GM18526 (cell line): ENCODE measurements around the gene SAMD4A.

ENCODE experiments used
- POLR2A ChIP-seq: IDR thresholded peaks from 3 replicates; pipeline ENCODE4 v1.6.1; 2011; ENCODE audit not compliant: insufficient read length; ENCODE audit errors: extremely low read depth

SAMD4A gene

DNA sequence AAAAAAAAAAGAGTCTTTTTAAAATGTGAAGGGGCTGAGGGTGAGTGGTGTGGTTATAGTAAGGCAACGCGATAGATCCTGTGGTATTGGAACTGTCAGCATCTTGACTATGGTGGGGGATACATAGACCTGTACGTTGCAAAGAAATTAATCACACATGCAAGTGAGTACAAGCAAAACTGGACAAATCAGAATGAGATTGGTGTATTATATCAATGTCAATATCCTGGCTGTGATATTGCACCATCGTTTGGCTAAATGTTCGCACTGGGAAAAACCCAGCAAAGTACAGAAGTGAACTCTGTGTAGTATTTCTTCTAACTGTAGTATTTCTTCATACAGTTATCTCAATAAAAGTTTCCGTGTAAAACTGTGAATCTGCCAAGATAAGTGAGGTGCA is 267.8 kb downstream of the SAMD4A start:
- no peak for TF ChIP-seq POLR2A

DNA sequence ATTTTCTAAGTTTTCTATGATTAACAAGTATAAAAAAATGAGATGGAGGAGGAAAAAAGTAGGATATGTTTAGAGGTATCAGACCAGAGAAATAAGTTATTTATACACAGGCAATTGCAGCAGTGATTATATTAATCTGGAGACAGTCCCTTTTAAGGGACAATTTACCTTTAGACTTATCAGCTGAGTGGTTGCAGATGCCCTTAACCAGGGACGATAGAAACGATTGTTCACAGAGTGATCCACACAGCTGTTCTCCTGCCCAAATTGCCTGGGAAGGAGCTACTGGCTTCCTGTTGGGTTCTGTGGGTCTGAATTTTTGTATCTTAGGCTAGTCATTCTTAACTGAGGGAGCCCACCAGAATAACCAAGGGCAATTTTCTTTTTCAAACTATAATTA is 269.3 kb downstream of the SAMD4A start:
- TF ChIP-seq POLR2A, result no peak

DNA sequence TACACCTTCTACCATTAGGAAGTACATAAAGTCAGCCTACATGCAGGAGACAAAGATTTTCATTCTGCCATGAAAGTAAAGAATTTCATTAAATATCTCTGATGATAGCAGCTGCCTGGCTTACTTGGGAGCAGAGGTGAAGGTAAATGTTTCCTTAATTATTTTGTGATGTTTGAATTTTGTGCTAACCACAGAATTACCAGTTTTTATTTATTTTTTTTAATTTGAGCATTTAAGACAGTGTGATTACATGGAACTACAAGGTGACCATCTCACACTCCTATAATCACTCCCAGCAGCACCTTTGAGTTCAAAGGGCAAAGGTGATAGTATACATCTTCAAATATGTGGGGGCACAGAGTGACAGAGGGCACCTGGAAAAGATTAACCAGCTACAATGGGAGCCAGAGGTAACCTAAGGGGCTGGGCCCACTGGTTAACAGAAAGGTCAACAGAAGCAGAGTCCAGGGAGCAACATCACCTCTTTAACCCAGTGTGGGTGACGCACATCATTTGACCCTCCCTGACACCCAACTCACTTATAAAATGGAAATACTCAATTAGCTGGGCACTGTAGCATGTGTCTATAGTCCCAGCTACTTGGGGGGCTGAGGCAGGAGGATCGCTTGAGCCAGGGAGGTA is 270.7 kb downstream of the SAMD4A start:
- no peak for TF ChIP-seq POLR2A

DNA sequence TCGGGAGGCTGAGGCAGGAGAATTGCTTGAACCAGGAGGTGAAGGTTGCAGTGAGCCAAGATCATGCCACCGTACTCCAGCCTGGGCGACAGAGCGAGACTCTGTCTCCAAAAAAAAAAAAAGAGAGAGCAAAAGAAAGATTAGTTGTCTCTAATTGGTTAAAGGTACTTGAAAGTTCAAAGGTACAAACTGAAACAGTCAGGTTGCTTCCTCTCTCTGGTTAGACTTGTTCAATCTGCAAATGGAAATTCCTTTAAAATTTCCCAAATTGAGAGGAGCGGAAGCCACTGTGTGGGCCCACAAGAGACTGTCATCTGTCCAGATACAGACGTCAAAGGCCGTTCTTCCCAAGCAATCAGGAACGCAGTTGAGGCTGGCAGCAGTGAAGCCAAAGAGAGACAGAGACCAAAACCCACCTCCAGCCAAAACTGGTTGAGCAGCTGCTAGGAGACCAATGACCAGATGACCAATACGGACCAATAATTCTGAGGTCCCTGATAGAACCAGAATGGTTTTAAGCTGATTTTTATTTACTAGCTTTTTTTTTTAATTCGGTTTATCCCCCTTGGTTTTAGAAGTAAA is 272.1 kb downstream of the SAMD4A start:
- TF ChIP-seq POLR2A, result no peak

DNA sequence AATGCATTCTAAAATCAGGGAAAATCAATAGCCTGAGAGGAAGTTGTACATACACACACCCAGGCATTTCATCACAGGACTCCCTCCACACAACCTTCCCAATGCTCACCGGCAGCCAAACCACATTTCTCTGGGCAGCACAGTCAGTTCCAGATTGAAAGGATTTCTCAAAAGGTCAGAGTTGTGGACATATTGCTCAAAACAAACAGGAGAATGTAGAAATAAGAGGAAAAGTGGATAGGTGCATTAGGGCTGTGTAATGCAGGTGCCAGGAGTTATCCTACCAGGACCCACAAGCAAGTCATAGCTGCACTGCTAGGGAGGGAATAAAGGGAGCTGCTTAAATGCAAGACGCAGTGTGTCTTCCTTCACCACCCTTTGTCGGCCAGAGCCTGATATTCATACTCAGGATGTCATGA is 272.8 kb downstream of the SAMD4A start:
- no peak for TF ChIP-seq POLR2A

DNA sequence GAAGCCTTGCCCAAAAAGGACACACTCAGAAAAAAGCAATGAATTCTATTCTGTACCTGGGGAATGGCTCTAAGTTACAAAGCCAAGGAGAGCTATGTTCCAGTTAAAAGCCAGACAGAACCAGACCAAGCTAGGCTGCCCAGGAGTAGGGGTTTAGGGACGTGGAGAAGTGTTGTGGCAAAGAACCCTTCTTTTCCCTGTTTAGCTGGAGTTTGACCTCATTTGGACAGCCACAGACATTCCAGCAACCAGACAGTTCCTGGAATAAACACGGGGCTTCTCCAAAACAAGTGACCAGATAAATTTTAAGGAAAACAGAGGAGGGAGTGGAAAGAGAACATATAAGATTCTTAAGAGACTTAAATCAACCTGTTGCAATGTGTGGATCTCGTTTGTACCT is 273.4 kb downstream of the SAMD4A start:
- no peak for TF ChIP-seq POLR2A

DNA sequence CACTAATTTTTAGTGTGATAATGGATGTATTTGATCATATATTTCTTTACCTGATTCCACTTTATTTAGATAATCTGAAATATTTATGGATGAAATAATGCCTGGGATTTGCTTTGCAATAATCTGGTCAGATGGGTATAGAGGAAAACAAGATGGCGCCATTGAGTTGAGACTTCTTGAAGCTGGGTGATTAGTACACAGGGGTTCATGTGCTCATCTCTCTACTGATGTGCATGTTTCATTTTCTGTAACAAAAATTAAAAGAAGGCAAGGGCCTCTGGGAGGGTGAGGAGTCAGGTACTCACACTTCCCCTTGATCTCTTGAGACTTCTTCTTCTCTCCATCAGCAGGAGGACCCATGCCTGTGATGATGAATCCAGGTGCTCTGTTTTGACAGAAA is 273.9 kb downstream of the SAMD4A start:
- no peak for TF ChIP-seq POLR2A
